ENCODE results near the gene SLC22A23.

DNA sequence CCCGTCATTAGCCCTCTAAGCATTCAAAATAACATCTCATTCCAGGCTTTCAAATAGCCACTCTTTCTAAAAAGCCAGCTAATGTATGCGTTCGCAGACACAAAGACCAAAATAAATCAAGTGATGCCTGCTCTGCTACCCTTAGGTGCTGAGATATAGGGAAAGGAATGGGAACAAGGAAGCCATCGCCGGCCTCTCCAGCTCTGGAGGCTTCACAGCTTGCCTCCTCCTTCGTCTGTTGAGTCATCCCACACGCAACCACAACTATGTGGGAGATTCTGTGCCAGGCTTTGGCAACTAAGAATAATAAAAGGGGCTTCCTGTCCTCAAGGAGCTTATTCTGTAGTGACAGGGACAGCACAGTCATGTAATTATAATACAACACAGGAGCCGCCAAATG lies 27.3 kb upstream of the SLC22A23 start:
- TF ChIP-seq, protein P1, sequence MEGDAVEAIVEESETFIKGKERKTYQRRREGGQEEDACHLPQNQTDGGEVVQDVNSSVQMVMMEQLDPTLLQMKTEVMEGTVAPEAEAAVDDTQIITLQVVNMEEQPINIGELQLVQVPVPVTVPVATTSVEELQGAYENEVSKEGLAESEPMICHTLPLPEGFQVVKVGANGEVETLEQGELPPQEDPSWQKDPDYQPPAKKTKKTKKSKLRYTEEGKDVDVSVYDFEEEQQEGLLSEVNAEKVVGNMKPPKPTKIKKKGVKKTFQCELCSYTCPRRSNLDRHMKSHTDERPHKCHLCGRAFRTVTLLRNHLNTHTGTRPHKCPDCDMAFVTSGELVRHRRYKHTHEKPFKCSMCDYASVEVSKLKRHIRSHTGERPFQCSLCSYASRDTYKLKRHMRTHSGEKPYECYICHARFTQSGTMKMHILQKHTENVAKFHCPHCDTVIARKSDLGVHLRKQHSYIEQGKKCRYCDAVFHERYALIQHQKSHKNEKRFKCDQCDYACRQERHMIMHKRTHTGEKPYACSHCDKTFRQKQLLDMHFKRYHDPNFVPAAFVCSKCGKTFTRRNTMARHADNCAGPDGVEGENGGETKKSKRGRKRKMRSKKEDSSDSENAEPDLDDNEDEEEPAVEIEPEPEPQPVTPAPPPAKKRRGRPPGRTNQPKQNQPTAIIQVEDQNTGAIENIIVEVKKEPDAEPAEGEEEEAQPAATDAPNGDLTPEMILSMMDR (IDR thresholded peaks at IDR 0.05) = no peak
- no peak for TF ChIP-seq POLR2A (IDR thresholded peaks at IDR 0.05)
- TF ChIP-seq POLR2AphosphoS5 (IDR thresholded peaks at IDR 0.05) = no peak
